Large intestine (tissue), 3 donors: ENCODE measurements around the gene MTO1. TPM values are rescaled to one million over a fixed set of nuclear protein-coding genes. Genes with fewer than 3 reads are reported as not detected.
"Not testable (repeated sequence)": the region's sequence is repeated elsewhere in the genome, so short reads cannot be mapped to it uniquely, and the experiment has no call there.

Experiments
- DNase-seq, 2 donors: peaks; one replicate each; pipeline versions ENCODE4 v3.0.0 to v3.0.0-alpha.2; 2013
- H3K27ac ChIP-seq: one replicate; pipeline ENCODE4 v1.5.1; 2013; ENCODE audit warnings: low read length
- H3K27me3 ChIP-seq: 2 replicates; pipeline ENCODE4 v1.6.1; 2013; ENCODE audit warnings: low read length; ENCODE audit not compliant: control insufficient read depth, insufficient read depth
- H3K36me3 ChIP-seq: 2 replicates; pipeline ENCODE4 v1.6.1; 2013; ENCODE audit warnings: low read length; ENCODE audit not compliant: control insufficient read depth, insufficient read depth
- H3K4me1 ChIP-seq: one replicate; pipeline ENCODE4 v1.6.1; 2013; ENCODE audit warnings: low read length; ENCODE audit not compliant: control insufficient read depth, insufficient read depth
- H3K4me3 ChIP-seq: one replicate; pipeline ENCODE4 v1.5.1; 2013; ENCODE audit warnings: low read length
- H3K9me3 ChIP-seq: one replicate; pipeline ENCODE4 v1.6.1; 2013; ENCODE audit warnings: mild to moderate bottlenecking, low read depth, low read length, moderate library complexity; ENCODE audit not compliant: control insufficient read depth
- WGBS: methylation state at CpG from one replicate; pipeline ENCODE4 v1.1.5; 2013; ENCODE audit warnings: low lambda C conversion rate; ENCODE audit not compliant: insufficient coverage; 5-methylcytosine and 5-hydroxymethylcytosine counted together
- polyA plus RNA-seq: library from polyadenylated mRNA; unstranded; fragments of 120-200 nt; gene quantifications from one replicate; pipeline ENCODE4 v1.2.1, GENCODE V29; 2013

The MTO1 gene
- polyA plus RNA-seq, 1 donor = 24.0 TPM

DNA sequence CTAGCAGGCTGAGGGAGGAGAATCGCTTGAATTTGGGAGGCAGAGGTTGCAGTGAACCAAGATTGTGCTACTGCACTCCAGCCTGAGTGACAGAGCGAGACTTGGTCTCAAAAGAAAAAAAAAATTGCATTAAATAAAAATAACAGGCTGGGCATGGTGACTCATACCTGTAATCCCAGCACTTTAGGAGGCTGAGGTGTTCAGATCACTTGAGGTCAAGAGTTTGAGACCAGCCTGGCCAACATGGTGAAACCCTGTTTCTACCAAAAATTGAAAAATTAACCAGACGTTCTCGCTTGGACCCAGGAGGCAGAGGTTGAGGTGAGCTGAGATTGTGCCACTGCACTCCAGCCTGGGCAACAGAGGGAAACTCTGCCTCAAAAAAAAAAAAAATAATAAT is 89.6 kb downstream of the MTO1 start:
- not testable (repeated sequence) for H3K4me1 ChIP-seq, H3K9me3 ChIP-seq, DNase-seq, H3K36me3 ChIP-seq, H3K27me3 ChIP-seq, H3K27ac ChIP-seq, H3K4me3 ChIP-seq
- 72% methylated on average over 2 of the region's 4 CpGs for WGBS

DNA sequence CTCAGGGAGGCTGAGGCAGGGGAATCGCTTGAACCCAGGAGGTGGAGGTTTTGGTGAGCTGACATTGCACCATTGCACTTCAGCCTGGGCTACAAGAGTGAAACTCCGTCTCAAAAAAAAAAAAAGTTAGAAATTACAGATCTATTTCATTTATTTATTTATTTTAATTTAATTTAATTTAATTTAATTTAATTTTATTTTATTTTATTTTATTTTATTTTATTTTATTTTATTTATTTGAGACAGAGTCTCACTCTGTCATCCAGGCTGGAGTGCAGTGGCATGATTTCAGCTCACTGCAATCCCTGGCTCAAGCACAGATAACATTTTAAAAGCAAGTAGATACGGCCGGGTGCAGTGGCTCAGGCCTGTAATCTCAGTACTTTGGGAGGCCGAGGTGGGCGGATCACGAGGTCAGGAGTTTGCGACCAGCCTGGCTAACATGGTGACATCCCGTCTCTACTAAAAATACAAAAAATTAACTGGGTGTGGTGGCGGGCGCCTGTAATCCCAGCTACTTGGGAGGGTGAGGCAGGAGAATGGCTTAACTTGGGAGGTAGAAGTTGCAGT is 93.9 kb downstream of the MTO1 start:
- H3K27ac ChIP-seq, H3K9me3 ChIP-seq, H3K36me3 ChIP-seq, H3K4me1 ChIP-seq, H3K27me3 ChIP-seq, DNase-seq, H3K4me3 ChIP-seq: not testable (repeated sequence)
- WGBS = no CpG with 5 or more reads among the region's 11 CpGs

DNA sequence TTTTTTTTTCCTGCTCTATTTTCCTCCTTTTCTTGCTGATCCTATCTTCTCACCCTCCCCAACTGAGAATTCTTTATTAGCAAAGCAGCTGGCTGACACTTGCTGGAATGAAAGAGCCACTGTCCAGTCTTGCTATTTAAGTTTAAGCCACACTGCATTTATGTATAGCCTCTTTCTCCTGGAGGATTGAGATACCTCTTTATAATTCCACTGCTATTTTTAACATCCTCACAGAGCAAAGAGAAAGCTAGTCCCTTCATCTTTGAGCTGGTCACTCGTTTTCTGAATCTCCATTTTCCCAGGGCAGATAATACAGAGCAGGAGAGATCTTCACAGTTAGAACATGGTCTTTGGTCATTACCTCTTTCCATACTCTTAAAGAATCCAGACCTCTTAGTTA is 95.3 kb downstream of the MTO1 start:
- Histone ChIP-seq H3K27me3 (no peaks in the 10 kb centered on the region), H3K9me3 (no peaks in the 10 kb centered on the region), H3K36me3 (no peaks in the 10 kb centered on the region), H3K4me1 (no peaks in the 10 kb centered on the region), H3K27ac (no peak overlapping the region), H3K4me3 (no peak overlapping the region)
- no peak for DNase-seq
- WGBS = no CpG with 5 or more reads among the region's 1 CpG

Other genes starting within 250 kb of the MTO1 start
- gene KHDC1L, start 236.2 kb upstream of the MTO1 start, polyA plus RNA-seq = 0.13 TPM
- 4.2 TPM for gene KHDC1, start 198.5 kb upstream of the MTO1 start, polyA plus RNA-seq
- gene DPPA5, start 107.5 kb upstream of the MTO1 start, polyA plus RNA-seq = not detected
- gene KHDC3L, start 99.1 kb upstream of the MTO1 start, polyA plus RNA-seq = not detected
- 0.43 TPM for gene OOEP, start 91.8 kb upstream of the MTO1 start, polyA plus RNA-seq
- 0.63 TPM for gene DDX43, start 66.9 kb upstream of the MTO1 start, polyA plus RNA-seq
- gene CGAS, start 9.4 kb upstream of the MTO1 start, polyA plus RNA-seq = 2.8 TPM
- 17,872 TPM for gene EEF1A1, start 59.3 kb downstream of the MTO1 start, polyA plus RNA-seq
- 72.9 TPM for gene SLC17A5, start 192.3 kb downstream of the MTO1 start, polyA plus RNA-seq
- gene CD109, start 234.5 kb downstream of the MTO1 start, polyA plus RNA-seq = 4.7 TPM